ENCODE results near the gene AOC3. TPM values are rescaled to one million over a fixed set of nuclear protein-coding genes. Genes with fewer than 3 reads are reported as not detected.
A peak's percentile ranks its signal among the peaks of the same experiment; 100 is the strongest.

AOC3 gene
- total RNA-seq (100 to 1,000 TPM in 2 of 4 donors, 10 to 100 TPM in 2; 58.1 to 227 (median 107) TPM), polyA plus RNA-seq (10 to 100 TPM in 1 of 3 donors, 1 to 10 TPM in 2; 3.5 to 32.7 (median 5.4) TPM)

GRCh38 chr17:42850954-42851353 is at the start of gene AOC3:
AOC3 (plus strand) TSS chr17:42851199; CDS start chr17:42851344, 145 bp downstream.
- H3K36me3 ChIP-seq = peaks cover 0 to 20% (median under 1%) of the 10 kb centered on the region in 4 donors
- intact Hi-C loops (cut with DNase I) = no loop called here
- H3K27ac ChIP-seq = peak within 1 kb of the TSS; percentile 82 to 94 (median 90)
- 27 to 56% methylated on average over 9 of the region's 9 CpGs for WGBS, 2 donors
- no peak for TF ChIP-seq EP300 (IDR thresholded peaks at IDR 0.05)
- TF ChIP-seq POLR2A (IDR thresholded peaks at IDR 0.05) = peak in 1 of 2 donors; percentile 32
- no peak for TF ChIP-seq CTCF (IDR thresholded peaks at IDR 0.05)
- TF ChIP-seq POLR2AphosphoS5 (IDR thresholded peaks at IDR 0.05) = peak; percentile 52 to 71 (median 62)
- H3K4me3 ChIP-seq = peak within 1 kb of the TSS; percentile 53 to 70 (median 60)
- H3K9me3 ChIP-seq = no peaks in the 10 kb centered on the region
- H3K4me1 ChIP-seq = peaks cover 0 to 50% (median 45%) of the 10 kb centered on the region in 4 donors
- no peaks in the 10 kb centered on the region for H3K27me3 ChIP-seq
- DNase-seq = peak; percentile 89

- Histone ChIP-seq H3K36me3 (no peaks in the 10 kb centered on the region), H3K27ac (peak overlapping the region in 1 of 4 donors; percentile 76), H3K27me3 (no peaks in the 10 kb centered on the region), H3K9me3 (no peaks in the 10 kb centered on the region), H3K4me1 (peaks cover 0 to 7% (median 6%) of the 10 kb centered on the region in 4 donors), H3K4me3 (no peak overlapping the region)
- WGBS, 2 donors = 13 to 58% methylated on average over 2 of the region's 2 CpGs
- DNase-seq = no peak
- TF ChIP-seq POLR2AphosphoS5 (IDR thresholded peaks at IDR 0.05) (no peak), EP300 (IDR thresholded peaks at IDR 0.05) (no peak), POLR2A (IDR thresholded peaks at IDR 0.05) (no peak), CTCF (IDR thresholded peaks at IDR 0.05) (no peak)
- intact Hi-C loops (cut with DNase I) = no loop called here
These were observed 47.7 kb upstream of the AOC3 start for GRCh38 chr17:42803074-42803883.

GRCh38 chr17:42804918-42805367 is 46.1 kb upstream of the AOC3 start:
- H3K9me3 ChIP-seq = no peaks in the 10 kb centered on the region
- no peak for DNase-seq
- no peaks in the 10 kb centered on the region for H3K27me3 ChIP-seq
- intact Hi-C loops (cut with DNase I) = no loop called here
- peaks cover 0 to 13% (median 6%) of the 10 kb centered on the region in 4 donors for H3K4me1 ChIP-seq
- no peaks in the 10 kb centered on the region for H3K36me3 ChIP-seq
- WGBS, 2 donors = 27 to 72% methylated on average over 1 of the region's 1 CpG
- no peak for TF ChIP-seq POLR2A (IDR thresholded peaks at IDR 0.05)
- peak overlapping the region in 1 of 4 donors; percentile 76 for H3K27ac ChIP-seq
- H3K4me3 ChIP-seq = no peak overlapping the region

- no peak for DNase-seq
- 20 to 66% methylated on average over 1 of the region's 1 CpG for WGBS, 2 donors
These were observed 44.8 kb upstream of the AOC3 start for GRCh38 chr17:42806249-42806648.

More at GRCh38 chr17:42806249-42806648, 44.8 kb upstream of the AOC3 start:
- no peak overlapping the region for H3K4me3 ChIP-seq
- H3K9me3 ChIP-seq = no peaks in the 10 kb centered on the region
- intact Hi-C loops (cut with DNase I) = no loop called here
- no peak for TF ChIP-seq POLR2AphosphoS5 (IDR thresholded peaks at IDR 0.05)
- TF ChIP-seq CTCF (IDR thresholded peaks at IDR 0.05) = no peak
- no peak for TF ChIP-seq EP300 (IDR thresholded peaks at IDR 0.05)
- TF ChIP-seq POLR2A (IDR thresholded peaks at IDR 0.05) = no peak
- peaks cover 0 to 13% (median 3%) of the 10 kb centered on the region in 4 donors for H3K36me3 ChIP-seq
- H3K27me3 ChIP-seq = no peaks in the 10 kb centered on the region
- peaks cover 0 to 13% (median 6%) of the 10 kb centered on the region in 4 donors for H3K4me1 ChIP-seq
- peak overlapping the region in 1 of 4 donors; percentile 76 for H3K27ac ChIP-seq
